CD8-positive, alpha-beta memory T cell (primary cell): Measurements from ENCODE around the gene CELF4. TPM values are rescaled to one million over a fixed set of nuclear protein-coding genes. Genes with fewer than 3 reads are reported as not detected.
A peak's percentile ranks its signal among the peaks of the same experiment; 100 is the strongest.

Experiments used
- CTCF ChIA-PET: fragments of 350-600 bp; sonication (Branson Sonifier 250); formaldehyde crosslinking; loops from one replicate; lab custom pipeline; 2021; ENCODE audit warnings: antibody characterized with exemption; lab: Charles Lee
- POLR2A ChIA-PET: fragments of 350-600 bp; sonication (Branson Sonifier 250); formaldehyde crosslinking; loops from one replicate; lab custom pipeline; 2021; ENCODE audit warnings: antibody characterized with exemption; lab: Charles Lee
- DNase-seq, 5 donors: peaks; one replicate each; pipeline versions ENCODE4 v3.0.0 to v3.0.0-alpha.2; 2020 to 2022; ENCODE audit warnings: mixed read lengths in 1 of 5
- H3K27ac ChIP-seq: one replicate; pipeline ENCODE4 v1.7.0; 2013; ENCODE audit warnings: low read depth, mild to moderate bottlenecking, low read length, moderate library complexity
- H3K27me3 ChIP-seq: 2 replicates; pipeline ENCODE4 v1.7.0; 2013; ENCODE audit warnings: low read length, mild to moderate bottlenecking; ENCODE audit not compliant: insufficient read depth, poor library complexity, severe bottlenecking
- H3K36me3 ChIP-seq: 2 replicates; pipeline ENCODE4 v1.7.0; 2013; ENCODE audit warnings: mild to moderate bottlenecking, low read length, moderate library complexity; ENCODE audit not compliant: insufficient read depth
- H3K4me1 ChIP-seq: 2 replicates; pipeline ENCODE4 v1.7.0; 2013; ENCODE audit warnings: mild to moderate bottlenecking, low read length, moderate library complexity; ENCODE audit not compliant: insufficient read depth
- H3K4me3 ChIP-seq: 2 replicates; pipeline ENCODE4 v1.7.0; 2013; ENCODE audit warnings: mild to moderate bottlenecking, low read length
- H3K9me3 ChIP-seq: 2 replicates; pipeline ENCODE4 v1.7.0; 2013; ENCODE audit warnings: mild to moderate bottlenecking, low read length
- H3K27ac Mint-ChIP-seq, 8 donors: one replicate each; pipeline ENCODE4 v1.8.0; 2020 to 2021; ENCODE audit warnings: mixed read lengths in 8 of 8, mild to moderate bottlenecking in 6 of 8, inconsistent platforms in 3 of 8, moderate library complexity in 3 of 8
- H3K27me3 Mint-ChIP-seq, 2 donors: one replicate each; pipeline ENCODE4 v1.8.0; 2020 to 2021; ENCODE audit warnings: mixed read lengths in 2 of 2, mild to moderate bottlenecking in 1 of 2, moderate library complexity in 1 of 2
- H3K36me3 Mint-ChIP-seq, 3 donors: one replicate each; pipeline ENCODE4 v1.8.0; 2020 to 2021; ENCODE audit warnings: mixed read lengths in 3 of 3, inconsistent platforms in 1 of 3, mild to moderate bottlenecking in 1 of 3
- H3K4me1 Mint-ChIP-seq, 3 donors: one replicate each; pipeline ENCODE4 v1.8.0; 2020 to 2021; ENCODE audit warnings: mixed read lengths in 3 of 3, inconsistent platforms in 1 of 3, mild to moderate bottlenecking in 1 of 3
- H3K4me3 Mint-ChIP-seq, 7 donors: one replicate each; pipeline ENCODE4 v1.8.0; 2020 to 2021; ENCODE audit warnings: mixed read lengths in 7 of 7, mild to moderate bottlenecking in 6 of 7, moderate library complexity in 4 of 7, inconsistent platforms in 2 of 7
- H3K9me3 Mint-ChIP-seq, 5 donors: one replicate each; pipeline ENCODE4 v1.8.0; 2020 to 2022; ENCODE audit warnings: mixed read lengths in 5 of 5, mild to moderate bottlenecking in 3 of 5, moderate library complexity in 2 of 5, inconsistent platforms in 1 of 5
- polyA plus RNA-seq: library from polyadenylated mRNA; unstranded; fragments of 300-500 nt; fragmentation: Illumina TruSeq; gene quantifications from one replicate; pipeline ENCODE4 v1.2.3, GENCODE V29; 2021
- total RNA-seq, 2 experiments: library from RNA; stranded (reverse); gene quantifications; one replicate each; pipeline ENCODE4 v1.2.3, GENCODE V29; 2021

The CELF4 gene
- total and polyA plus RNA-seq, 3 experiments from 2014 or later = not detected

- POLR2A ChIA-PET = no interaction called here
- peaks cover 0 to 6% (median 0%) of the 10 kb centered on the region in 5 donors for H3K9me3 Mint-ChIP-seq
- H3K4me1 Mint-ChIP-seq = no peaks in the 10 kb centered on the region
Measured at GRCh38 chr18:37285825-37286224, 279.8 kb downstream of the CELF4 start.

DNA sequence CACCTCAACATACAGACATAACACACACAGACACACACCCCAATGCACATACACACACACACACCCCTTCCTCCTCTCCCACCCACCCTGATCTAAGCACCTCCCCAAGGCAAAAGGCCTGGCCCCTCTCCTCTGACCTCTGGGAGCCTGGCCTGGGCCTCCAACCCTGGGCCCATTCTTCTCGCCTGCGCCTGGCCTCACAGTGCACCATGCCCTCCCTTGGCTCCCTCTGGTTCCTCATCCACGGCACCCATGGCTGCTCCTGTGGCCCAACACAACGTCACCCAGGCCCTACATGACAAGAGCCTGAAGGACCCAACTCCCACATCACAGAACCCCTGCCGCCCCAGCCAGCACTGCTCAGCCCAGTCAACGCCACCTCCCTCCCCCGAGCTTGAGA lies 281.3 kb downstream of the CELF4 start:
- Histone ChIP-seq H3K27me3 (no peaks in the 10 kb centered on the region), H3K9me3 (no peaks in the 10 kb centered on the region), H3K4me1 (no peaks in the 10 kb centered on the region), H3K27ac (no peak overlapping the region), H3K36me3 (no peaks in the 10 kb centered on the region), H3K4me3 (no peak overlapping the region)
- Mint-ChIP-seq H3K36me3 (no peaks in the 10 kb centered on the region), H3K9me3 (peaks cover 0 to 6% (median 0%) of the 10 kb centered on the region in 5 donors), H3K4me1 (no peaks in the 10 kb centered on the region), H3K27me3 (peaks cover 1 to 3% of the 10 kb centered on the region in 2 donors), H3K4me3 (no peak overlapping the region), H3K27ac (no peak overlapping the region)
- ChIA-PET CTCF (no interaction called here), POLR2A (no interaction called here)
- no peak for DNase-seq

More at GRCh38 chr18:37285825-37286224, 279.8 kb downstream of the CELF4 start:
- Histone ChIP-seq H3K36me3 (no peaks in the 10 kb centered on the region), H3K4me3 (no peak overlapping the region), H3K4me1 (no peaks in the 10 kb centered on the region), H3K27me3 (no peaks in the 10 kb centered on the region), H3K27ac (no peak overlapping the region), H3K9me3 (no peaks in the 10 kb centered on the region)
- Mint-ChIP-seq H3K27me3 (no peaks in the 10 kb centered on the region), H3K4me3 (no peak overlapping the region), H3K36me3 (no peaks in the 10 kb centered on the region), H3K27ac (no peak overlapping the region)
- CTCF ChIA-PET = no interaction called here
- DNase-seq = no peak

DNA sequence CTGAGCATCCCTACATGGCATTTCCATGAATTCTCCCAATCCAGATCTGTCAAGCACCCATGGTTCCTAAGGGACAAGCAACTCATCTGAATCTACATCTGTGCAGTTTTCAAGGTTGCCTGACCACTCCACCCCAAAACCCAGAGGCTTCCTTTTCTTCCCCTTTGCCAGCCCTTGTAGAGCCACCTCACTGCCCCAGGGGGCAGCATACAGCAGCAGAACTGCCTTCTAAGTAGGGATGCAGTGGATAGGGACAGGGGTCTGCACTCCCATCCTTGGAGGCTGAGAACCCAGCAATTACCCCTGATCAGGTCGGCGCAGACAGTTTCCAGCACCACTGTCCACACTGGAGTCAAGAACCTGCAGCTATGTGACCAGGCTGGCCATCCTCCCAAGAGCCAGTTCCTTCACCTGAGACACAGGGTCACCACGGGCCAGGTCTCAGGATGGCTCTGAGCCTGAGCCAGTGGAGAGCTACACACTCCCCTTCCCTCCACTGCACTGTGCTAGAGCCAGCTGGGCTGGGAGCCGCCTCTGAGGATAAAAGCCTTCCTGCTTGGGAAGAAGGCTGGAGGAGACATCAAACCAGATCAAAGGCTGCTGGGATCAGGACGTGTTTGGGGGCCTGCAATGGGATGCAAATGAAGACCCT lies 283.1 kb downstream of the CELF4 start:
- no peaks in the 10 kb centered on the region for H3K36me3 Mint-ChIP-seq
- H3K4me3 ChIP-seq = no peak overlapping the region
- no peaks in the 10 kb centered on the region for H3K9me3 ChIP-seq
- H3K27me3 Mint-ChIP-seq = peaks cover 6 to 16% of the 10 kb centered on the region in 2 donors
- no peaks in the 10 kb centered on the region for H3K27me3 ChIP-seq
- no peak overlapping the region for H3K4me3 Mint-ChIP-seq
- ChIA-PET POLR2A (no interaction called here), CTCF (no interaction called here)
- H3K27ac Mint-ChIP-seq = no peak overlapping the region
- peaks cover 0 to 4% (median 0%) of the 10 kb centered on the region in 5 donors for H3K9me3 Mint-ChIP-seq
- no peak for DNase-seq
- no peaks in the 10 kb centered on the region for H3K36me3 ChIP-seq
- no peaks in the 10 kb centered on the region for H3K4me1 Mint-ChIP-seq
- H3K27ac ChIP-seq = no peak overlapping the region
- H3K4me1 ChIP-seq = no peaks in the 10 kb centered on the region

DNA sequence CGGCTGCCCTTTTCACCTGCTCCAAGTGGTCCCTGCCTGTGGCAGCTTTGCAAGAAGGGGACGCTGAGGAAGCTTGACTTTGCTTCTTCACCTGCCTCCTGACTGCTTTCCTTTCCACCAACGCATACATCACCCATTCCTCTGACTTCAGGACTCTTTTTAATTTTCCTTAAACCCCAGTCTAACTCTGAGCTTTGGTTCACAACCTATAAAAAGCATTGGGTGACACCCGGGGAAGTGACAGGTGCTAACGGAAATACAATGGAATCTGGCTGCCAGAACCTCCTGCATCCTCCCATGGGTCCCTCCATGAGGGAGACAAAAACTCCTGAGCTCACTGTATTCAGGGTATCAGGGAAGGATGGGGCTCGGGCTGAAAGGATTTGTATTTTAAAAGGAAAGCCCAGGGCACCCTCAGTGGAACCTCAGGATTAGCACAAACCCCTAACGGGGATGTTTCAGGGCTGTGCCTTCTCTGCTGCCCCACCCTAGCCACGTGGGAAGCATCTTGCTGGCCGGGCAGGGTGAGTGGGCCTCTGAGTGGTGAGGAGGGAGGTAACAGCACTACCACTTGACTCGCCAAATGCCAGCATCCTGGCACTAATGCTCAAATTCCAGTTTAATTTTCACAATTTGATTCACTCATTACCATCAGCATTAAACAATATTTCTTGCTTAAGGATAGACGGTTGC lies 284.8 kb downstream of the CELF4 start:
- ChIA-PET POLR2A (no interaction called here), CTCF (no interaction called here)
- Mint-ChIP-seq H3K4me3 (no peak overlapping the region), H3K27me3 (peaks cover 11 to 26% of the 10 kb centered on the region in 2 donors), H3K4me1 (peaks cover 0 to 1% (median 0%) of the 10 kb centered on the region in 3 donors), H3K27ac (no peak overlapping the region), H3K36me3 (no peaks in the 10 kb centered on the region), H3K9me3 (peaks cover 0 to 2% (median 2%) of the 10 kb centered on the region in 5 donors)
- Histone ChIP-seq H3K4me1 (no peaks in the 10 kb centered on the region), H3K36me3 (no peaks in the 10 kb centered on the region), H3K27ac (no peak overlapping the region), H3K27me3 (no peaks in the 10 kb centered on the region), H3K9me3 (no peaks in the 10 kb centered on the region), H3K4me3 (no peak overlapping the region)
- no peak for DNase-seq

- DNase-seq = no peak
- peaks cover 0 to 4% (median 3%) of the 10 kb centered on the region in 3 donors for H3K4me1 Mint-ChIP-seq
- H3K36me3 Mint-ChIP-seq = no peaks in the 10 kb centered on the region
- no peaks in the 10 kb centered on the region for H3K27me3 ChIP-seq
- H3K36me3 ChIP-seq = no peaks in the 10 kb centered on the region
- peaks cover 17 to 41% of the 10 kb centered on the region in 2 donors for H3K27me3 Mint-ChIP-seq
- H3K4me1 ChIP-seq = no peaks in the 10 kb centered on the region
- no peaks in the 10 kb centered on the region for H3K9me3 ChIP-seq
- no peak overlapping the region for H3K4me3 ChIP-seq
- ChIA-PET POLR2A (no interaction called here), CTCF (no interaction called here)
- H3K27ac Mint-ChIP-seq = no peak overlapping the region
- peaks cover 0 to 6% (median 2%) of the 10 kb centered on the region in 5 donors for H3K9me3 Mint-ChIP-seq
- H3K27ac ChIP-seq = no peak overlapping the region
- H3K4me3 Mint-ChIP-seq = no peak overlapping the region
Measured at GRCh38 chr18:37277804-37278203, 287.8 kb downstream of the CELF4 start.

DNA sequence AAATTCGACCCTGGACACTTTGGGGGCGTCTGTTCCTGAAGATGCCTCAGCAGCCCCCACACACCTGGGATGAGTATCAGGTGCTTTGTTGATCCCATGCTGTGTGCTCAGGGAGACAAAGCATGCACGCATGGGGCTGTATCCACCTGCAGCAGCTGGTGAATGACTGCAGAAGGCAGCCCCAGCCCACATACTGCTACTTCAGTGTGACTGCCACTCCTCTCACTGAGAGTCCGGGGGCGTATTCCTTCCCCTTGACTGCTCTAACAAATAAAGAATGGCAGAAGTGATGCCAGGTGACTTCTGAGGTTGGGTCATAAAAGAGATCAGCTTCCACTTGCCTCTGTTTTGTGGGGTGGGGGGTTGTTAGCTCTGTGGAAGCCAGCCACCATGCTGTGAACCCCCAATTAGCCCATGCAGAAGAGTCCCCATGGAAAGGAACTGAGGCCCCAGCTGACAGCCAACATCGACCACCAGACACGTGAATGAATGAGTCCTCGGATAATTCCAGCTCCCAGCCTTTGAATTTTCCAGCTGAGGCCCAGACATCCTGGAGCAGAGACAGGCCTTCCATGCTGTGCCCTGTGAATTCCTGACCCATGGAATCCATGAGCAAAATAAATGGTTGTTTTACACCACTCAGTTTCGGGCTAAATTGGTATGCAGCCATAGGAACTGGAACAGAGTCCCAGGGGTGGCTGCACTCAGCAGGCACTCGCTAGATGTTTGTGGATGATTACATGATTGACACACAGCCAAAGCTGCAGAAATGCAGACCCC lies 289.3 kb downstream of the CELF4 start:
- peaks cover 22 to 45% of the 10 kb centered on the region in 2 donors for H3K27me3 Mint-ChIP-seq
- POLR2A ChIA-PET = no interaction called here
- no peak overlapping the region for H3K4me3 Mint-ChIP-seq
- Histone ChIP-seq H3K27me3 (no peaks in the 10 kb centered on the region), H3K27ac (no peak overlapping the region), H3K4me1 (no peaks in the 10 kb centered on the region), H3K4me3 (no peak overlapping the region), H3K9me3 (no peaks in the 10 kb centered on the region), H3K36me3 (no peaks in the 10 kb centered on the region)
- H3K27ac Mint-ChIP-seq = no peak overlapping the region
- no peaks in the 10 kb centered on the region for H3K36me3 Mint-ChIP-seq
- peaks cover 0 to 4% (median 3%) of the 10 kb centered on the region in 3 donors for H3K4me1 Mint-ChIP-seq
- CTCF ChIA-PET = no interaction called here
- peaks cover 0 to 11% (median 2%) of the 10 kb centered on the region in 5 donors for H3K9me3 Mint-ChIP-seq
- DNase-seq = no peak

DNA sequence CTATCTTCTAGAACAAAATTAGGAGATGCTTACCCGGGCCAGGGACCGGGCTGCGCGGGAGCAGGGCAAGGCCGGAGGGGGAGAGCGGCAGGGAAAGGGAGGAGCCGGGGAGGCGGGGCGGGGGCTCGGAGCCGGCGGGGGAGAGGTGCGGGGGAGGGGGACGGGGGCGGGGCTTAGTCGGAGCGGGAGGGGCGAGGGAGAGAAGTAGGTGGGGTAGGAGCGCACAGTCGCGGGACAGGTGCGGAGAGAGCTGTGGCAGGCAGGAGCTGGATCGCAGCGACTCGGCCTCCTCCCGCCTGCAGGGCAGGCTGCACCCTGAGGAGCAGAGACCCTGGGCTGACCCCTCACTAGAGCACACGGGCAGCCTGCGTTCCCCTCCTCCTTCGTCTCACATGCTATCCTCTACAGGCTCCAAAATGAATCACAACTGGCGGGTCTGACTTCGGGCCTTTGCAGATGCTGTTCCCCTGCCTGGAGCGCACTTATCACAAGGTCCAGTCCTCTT lies 290.3 kb downstream of the CELF4 start:
- H3K36me3 ChIP-seq = no peaks in the 10 kb centered on the region
- POLR2A ChIA-PET = no interaction called here
- H3K27ac ChIP-seq = no peak overlapping the region
- peak overlapping the region in 1 of 7 donors; percentile 46 for H3K4me3 Mint-ChIP-seq
- no peak overlapping the region for H3K27ac Mint-ChIP-seq
- peaks cover 0 to 4% (median 3%) of the 10 kb centered on the region in 3 donors for H3K4me1 Mint-ChIP-seq
- H3K36me3 Mint-ChIP-seq = no peaks in the 10 kb centered on the region
- DNase-seq = no peak
- no peaks in the 10 kb centered on the region for H3K9me3 ChIP-seq
- CTCF ChIA-PET = no interaction called here
- H3K4me3 ChIP-seq = no peak overlapping the region
- no peaks in the 10 kb centered on the region for H3K27me3 ChIP-seq
- H3K27me3 Mint-ChIP-seq = peaks cover 23 to 45% of the 10 kb centered on the region in 2 donors
- H3K4me1 ChIP-seq = no peaks in the 10 kb centered on the region
- H3K9me3 Mint-ChIP-seq = peaks cover 0 to 11% (median 2%) of the 10 kb centered on the region in 5 donors
